Effector CD8-positive, alpha-beta T cell (primary cell): ENCODE measurements around the gene PHF20.
"Not testable (repeated sequence)": the region's sequence is repeated elsewhere in the genome, so short reads cannot be mapped to it uniquely, and the experiment has no call there.

ENCODE experiments used
- DNase-seq: peaks from one replicate; lab custom pipeline; 2025; lab: John Stamatoyannopoulos, UW

PHF20 gene

DNA sequence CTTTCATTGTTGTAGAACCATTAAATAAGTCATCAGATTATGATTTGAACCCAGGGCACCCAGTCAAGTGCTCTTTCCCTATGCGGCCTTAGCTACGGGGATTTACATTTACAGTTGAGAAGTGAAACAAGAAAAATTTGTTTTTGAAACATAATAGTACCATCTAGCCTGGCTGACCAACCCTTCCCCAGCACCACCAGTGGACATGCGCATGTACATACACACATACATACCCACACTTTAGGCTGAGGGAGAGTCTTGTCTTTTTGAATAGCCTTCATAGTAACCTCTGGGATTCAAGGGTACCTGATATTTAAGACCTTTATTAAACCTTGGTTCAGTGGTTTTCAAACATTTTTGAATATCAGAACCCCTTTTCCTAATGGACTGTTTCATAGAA, 148.7 kb downstream of the PHF20 start:
- DNase-seq = no peak

- DNase-seq = no peak
These were observed 157.5 kb downstream of the PHF20 start for GRCh38 chr20:35929301-35929700.

DNA sequence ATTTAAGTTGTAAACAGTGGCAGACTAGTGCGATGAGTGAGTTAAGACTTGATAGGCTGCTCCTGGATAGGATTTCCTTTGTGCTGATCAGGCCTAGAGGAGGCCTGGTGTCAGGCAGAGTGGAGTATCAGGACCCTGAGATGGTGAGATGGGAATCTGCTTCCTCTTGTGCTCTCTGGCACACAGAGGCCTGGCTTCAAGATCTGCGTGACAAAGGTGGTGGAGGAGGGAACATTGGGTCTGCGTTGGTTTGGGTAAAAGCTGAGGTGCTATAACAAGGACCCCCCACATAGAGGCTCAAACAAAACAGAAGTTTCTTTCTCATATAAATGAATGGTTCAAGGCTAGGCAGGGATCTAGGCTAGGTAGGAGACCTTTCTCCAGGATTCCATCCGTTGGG, 162.2 kb downstream of the PHF20 start:
- DNase-seq = no peak

- no peak for DNase-seq
These were observed 167.4 kb downstream of the PHF20 start for GRCh38 chr20:35939264-35939663.

- DNase-seq = no peak
These were observed 169.8 kb downstream of the PHF20 start for GRCh38 chr20:35941620-35942019.

DNA sequence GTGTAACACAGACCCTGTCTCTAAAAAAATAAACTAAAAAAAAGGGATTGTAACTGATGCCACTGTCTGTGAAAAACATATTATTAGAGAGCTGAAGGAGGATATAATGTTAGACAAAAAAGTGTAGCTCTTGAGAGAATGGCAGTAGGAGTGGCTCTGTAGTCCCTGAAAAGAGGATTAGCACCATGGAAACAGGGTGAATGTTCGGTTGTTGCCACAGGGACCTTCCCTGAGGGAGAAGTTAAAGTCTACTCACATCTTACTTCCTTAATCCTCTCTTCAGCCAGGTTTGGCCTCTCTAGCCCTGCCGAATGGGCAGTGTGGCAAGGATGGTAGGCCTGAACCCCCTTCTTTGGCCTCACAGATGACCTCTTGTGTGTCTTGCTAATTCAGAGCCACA, 170.4 kb downstream of the PHF20 start:
- DNase-seq = no peak

- no peak for DNase-seq
These were observed 175.7 kb downstream of the PHF20 start for GRCh38 chr20:35947489-35947888.

GRCh38 chr20:35947907-35948306, 176.1 kb downstream of the PHF20 start:
- no peak for DNase-seq

DNA sequence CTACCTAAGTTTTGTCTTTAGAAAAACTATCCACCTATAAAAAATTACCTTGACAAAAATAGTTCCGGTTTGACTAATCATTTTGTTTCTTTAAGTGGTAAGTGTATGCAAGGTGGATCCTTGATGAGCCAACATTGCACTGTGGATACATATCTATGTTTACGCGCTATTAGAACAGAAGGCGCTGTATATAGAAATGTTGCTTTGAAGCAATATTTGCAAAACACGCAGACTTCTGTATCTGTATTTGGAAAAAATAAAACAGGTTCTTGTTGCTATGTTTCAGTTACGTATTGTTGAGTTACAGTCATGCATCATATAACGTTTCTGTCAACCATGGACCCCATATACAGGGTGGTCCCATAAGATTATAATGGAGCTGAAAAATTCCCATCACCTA, 178.3 kb downstream of the PHF20 start:
- no peak for DNase-seq

DNA sequence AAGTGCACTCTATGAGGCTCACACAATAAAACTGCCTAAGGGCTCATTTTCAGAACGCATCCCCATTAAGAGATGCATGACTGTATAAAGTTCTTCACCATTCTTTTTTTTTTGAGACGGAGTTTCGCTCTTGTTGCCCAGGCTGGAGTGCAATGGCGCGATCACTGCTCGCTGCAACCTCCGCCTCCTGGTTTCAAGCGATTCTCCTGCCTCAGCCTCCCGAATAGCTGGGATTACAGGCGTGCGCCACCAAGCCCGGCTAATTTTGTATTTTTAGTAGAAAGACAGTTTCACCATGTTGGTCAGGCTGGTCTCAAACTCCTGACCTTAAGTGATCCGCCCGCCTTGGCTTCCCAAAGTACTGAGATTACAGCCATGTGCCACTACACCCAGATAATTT, 180.3 kb downstream of the PHF20 start:
- DNase-seq = not testable (repeated sequence)

GRCh38 chr20:35952480-35953386, 180.9 kb downstream of the PHF20 start:
- DNase-seq = no peak

DNA sequence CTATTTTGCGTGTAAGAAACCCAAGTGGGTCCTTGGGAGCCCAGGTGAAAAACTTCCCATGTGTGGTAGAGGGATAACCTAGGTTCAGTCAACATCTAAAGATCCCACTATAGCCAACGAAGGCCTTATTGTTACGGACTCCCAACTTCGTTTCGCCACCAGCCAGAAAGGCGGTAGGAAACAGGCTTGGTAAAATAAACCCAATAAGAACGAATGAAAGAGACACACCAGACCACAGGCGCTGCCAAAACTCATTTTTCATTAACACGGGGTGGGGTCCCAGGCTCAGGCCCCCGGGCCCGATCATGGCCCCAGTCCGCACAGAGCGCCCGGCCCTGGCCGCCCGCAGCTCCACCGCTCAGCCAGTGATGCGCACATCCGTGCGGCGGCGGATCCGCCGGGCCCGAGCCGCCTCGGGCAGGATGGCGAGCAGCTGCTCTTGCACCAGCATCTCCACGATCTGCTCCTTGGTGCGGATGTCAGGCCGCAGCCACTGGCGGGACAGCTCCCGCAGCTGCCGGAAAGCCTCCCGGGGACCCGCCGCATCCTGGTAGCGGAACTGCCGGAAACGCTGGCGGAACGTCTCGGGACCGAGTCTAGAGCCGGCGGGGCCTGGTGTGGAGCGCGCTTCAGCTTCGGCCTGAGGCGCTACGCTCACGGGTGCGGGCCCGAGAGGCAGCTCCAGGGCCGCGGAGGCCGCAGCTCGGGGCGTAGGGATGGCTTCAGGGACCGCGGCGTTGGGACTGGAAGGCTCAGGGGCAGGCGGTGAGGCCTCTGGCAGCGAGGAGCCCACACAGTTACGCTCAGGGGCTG, 181.8 kb downstream of the PHF20 start:
- peak; percentile 56 for DNase-seq

GRCh38 chr20:35954200-35954906, 182.5 kb downstream of the PHF20 start, which contains the start of gene SCAND1:
TSS of gene SCAND1 (minus strand) at chr20:35954502. CDS start at chr20:35954284, 218 bp downstream.
- DNase-seq = peak; percentile 92

- DNase-seq = no peak
These were observed 183.1 kb downstream of the PHF20 start for GRCh38 chr20:35954907-35955251.

DNA sequence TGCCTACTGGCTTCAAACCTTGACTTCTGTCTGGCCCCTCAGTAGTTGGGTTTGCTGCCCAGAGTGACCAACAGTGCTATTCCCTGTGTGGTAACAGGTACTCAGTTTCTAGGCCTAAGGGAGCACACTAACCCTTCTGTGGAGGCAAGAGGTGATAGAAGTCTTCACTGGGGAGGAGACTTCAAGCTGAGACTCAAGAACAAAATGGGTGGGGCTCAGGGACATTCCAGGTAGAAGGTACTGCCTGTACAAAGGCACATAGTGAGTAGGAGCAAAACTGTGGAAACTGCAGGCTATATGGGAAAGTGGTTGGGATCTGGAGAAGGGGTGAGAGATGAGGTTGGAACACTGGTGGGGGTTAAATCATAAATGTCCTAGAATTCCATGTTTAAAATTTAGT, 184.8 kb downstream of the PHF20 start:
- no peak for DNase-seq

GRCh38 chr20:35959291-35959690, 187.5 kb downstream of the PHF20 start:
- DNase-seq = not testable (repeated sequence)

DNA sequence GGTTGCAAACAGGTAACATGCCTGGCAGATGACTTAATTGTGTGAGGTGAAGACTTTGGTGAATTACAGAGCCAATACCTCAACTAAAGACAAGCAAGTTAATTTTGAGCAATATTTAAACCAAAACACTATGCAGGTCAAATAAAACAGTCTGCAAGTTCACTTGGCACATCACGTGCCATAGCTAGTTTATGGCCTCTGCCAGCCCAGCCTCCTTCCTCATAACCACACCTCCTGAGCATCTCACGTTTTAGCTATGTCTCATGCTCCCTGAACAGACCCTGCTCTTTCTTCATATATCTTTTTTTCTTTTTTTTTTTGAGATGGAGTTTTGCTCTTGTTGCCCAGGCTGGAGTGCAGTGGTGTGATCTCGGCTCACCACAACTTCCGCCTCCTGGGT, 192.1 kb downstream of the PHF20 start:
- DNase-seq = no peak

DNA sequence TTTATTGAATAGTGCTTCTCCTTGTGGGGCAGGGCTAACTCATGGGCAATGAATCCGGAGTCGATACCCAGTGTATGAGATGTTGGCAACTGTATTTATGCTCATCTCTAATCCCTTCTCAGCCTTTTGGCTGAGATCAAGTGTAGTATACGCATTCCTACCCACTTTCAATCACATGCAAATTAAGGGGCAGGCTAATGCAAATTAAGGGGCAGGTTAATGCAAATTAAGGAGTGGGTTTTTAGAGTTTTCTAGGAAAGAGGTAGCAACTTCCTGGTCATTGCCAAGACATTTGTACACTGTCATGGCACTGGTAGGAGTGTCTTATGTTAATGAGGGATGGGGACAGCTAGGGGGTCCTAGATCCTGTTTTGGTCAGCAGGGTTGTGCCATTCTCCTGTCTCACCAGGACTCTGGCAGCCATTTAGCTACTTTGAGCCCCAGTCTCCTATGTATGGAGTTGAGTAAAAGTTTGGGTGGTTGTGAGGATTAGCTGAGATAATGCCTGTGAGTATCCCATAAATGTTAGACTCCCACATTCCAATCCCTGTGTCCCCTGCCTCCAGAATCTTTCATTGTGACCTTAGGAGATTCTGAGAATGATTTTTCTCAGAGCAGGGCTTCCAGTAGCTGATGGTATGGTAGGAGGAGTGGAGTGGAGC, 196.3 kb downstream of the PHF20 start, which contains the start of gene CNBD2:
Gene CNBD2, plus strand, starts transcription at position 612 of the 662 bp plus-strand sequence. CDS start 173 bp downstream, outside the sequence.
- DNase-seq = no peak

DNA sequence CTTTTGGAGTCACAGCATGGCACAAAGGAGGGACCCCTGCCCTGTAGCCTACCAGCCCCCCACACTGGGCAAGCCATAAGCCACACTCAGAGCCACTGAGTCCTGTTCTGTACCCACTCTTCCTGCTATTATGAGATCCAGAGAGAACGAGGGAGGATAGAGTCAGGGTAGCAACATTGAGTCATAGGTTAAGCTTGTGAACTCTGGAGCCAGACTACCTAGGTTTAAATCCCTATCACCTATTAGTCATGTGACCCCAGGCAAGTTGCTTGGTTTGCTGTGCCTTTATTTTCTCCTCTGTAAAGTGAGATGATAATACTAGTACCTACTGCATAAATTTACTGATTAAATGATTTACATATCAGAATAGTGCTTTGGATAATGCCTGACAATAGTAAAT, 197.1 kb downstream of the PHF20 start:
- DNase-seq = no peak

DNA sequence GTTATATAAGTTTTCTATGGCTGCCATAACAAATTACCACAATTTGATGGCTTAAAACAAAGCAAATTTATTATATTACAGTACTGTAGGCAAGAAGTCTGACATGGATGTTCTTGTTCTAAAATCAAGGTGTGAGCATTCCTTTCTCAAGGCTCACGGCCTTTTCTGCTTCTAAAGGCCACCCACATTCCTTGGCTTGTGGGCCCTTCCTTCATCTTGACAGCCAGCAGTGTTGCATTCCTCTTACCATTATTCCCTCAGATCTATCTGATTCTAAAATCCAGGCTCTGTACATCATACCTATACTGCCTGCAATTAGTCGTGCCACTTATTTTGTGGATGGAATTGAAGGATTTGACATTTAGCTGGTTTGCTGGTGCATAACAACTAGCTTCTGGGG, 200.2 kb downstream of the PHF20 start:
- no peak for DNase-seq

DNA sequence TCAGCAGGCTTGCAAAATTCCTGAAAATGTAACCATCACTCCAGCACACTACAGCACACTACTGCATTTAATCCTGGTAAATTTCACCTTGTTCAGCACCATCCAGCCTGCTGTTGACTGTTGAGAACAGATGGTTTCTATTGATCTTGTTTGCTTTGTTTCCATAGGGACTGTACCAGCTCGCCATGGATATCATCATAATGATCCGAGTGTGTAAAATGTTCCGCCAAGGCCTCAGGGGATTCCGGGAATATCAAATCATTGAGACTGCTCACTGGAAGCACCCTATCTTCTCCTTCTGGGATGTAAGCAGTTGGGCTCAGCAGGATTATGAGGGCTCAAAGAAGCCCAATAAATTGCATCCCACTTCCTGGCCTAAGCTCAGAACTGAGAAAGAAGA, 200.6 kb downstream of the PHF20 start:
- no peak for DNase-seq

DNA sequence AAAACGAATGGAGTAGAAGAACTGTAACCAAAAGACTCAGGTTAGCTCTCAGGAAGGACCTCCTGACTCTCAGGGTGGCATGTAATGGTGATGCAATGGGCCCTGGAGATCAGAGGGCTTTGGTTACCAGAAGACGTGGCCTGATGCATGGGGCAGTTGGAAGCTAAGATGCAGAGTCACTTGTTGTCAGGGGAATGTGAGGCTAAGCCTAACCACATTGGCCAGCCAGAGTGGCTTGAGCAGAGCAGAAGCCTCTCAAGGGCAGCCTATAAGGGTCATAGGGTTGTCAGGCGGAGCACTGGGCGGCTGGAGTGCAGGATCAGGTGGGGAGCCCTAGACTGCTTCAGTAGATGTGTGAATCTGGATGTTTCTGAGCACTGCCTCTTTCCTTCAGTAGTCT, 202.4 kb downstream of the PHF20 start:
- DNase-seq = no peak
